ENCODE measurements around the gene UROD.
"Not testable (repeated sequence)": the region's sequence is repeated elsewhere in the genome, so short reads cannot be mapped to it uniquely, and the experiment has no call there.

The UROD gene

DNA sequence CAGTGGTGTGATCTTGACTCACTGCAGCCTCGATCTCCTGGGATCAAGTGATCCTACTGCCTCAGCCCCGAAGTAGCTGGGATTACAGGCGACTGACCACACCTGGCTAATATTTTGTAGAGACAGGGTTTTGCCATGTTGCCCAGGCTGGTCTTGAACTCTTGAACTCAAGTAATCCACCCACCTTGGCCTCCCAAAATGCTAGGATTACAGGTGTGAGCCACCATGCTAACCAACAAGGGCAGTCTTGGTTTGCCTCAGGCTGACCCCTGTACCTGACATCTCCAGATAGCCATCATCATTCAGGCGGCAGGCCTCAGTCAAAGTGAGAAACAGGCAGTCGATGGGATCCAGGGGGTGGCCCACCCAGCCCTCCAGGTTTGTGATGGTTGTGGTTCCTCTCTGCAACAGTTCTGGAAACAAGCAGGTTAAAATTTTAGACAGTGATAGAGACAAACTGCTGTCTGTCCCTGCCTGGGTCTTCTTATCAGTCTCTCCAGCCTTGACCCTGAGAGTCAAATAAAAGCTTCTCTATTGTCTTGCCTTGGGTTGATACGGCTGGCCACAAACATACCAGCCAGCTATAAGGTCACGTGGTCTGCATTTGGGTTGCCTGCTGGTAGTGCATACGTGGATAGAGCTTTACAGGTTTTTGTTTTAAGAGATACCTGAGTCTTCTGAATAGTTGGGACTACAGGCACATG lies 26.8 kb downstream of the UROD start:
- no peak for DNase-seq (ENCODE audit: low read depth, low spot score)

GRCh38 chr1:45040297-45040696 lies 28.2 kb downstream of the UROD start:
- no peak for DNase-seq (ENCODE audit: low read depth, low spot score)

- no peak for DNase-seq (ENCODE audit: low read depth, low spot score)
Measured at GRCh38 chr1:45043094-45043493, 31.0 kb downstream of the UROD start.

GRCh38 chr1:45044916-45045315 lies 32.9 kb downstream of the UROD start:
- DNase-seq (ENCODE audit: low read depth, low spot score) = no peak

DNA sequence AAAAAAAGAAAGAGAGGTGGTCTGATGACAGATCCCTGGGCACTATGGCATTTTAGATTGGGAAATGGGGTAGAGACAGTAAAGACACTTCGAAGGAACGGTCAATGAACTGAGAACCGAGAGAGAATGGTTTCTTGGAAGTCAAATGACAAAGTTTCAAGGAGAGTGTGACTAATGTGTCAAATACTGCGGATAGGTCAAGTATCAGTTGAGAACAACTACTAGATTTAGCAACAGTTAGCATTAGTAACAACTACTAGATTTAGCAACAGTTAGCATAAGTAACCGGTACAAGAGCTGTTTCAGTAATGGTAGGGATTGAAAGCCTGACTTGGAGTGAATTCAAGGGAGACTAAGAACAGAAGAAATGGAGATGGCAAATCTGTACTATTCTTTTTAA lies 35.0 kb downstream of the UROD start:
- no peak for DNase-seq (ENCODE audit: low read depth, low spot score)

GRCh38 chr1:45051005-45051772 lies 39.1 kb downstream of the UROD start:
- no peak for DNase-seq (ENCODE audit: low read depth, low spot score)

GRCh38 chr1:45057542-45057941 lies 45.5 kb downstream of the UROD start:
- no peak for DNase-seq (ENCODE audit: low read depth, low spot score)

DNA sequence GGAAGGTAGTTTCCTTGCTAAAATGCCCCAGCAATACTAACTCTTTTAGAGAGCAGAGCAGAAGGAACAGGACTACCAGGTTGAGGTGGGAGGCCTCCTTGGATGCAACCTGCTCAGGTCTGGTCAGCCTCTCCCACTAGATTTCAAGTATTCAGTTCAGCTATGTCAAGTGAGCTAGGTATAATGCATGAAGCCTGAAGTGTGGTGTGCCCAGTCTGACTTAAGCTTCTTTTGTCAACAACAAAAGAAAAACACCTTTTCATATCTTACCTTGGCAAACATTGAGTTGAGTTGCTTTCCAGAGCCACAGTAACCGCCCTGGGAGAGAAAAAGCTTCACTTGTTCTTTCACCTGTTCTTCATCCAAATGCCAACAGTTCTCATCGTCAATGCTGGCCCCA lies 47.8 kb downstream of the UROD start:
- DNase-seq (ENCODE audit: low read depth, low spot score) = no peak

DNA sequence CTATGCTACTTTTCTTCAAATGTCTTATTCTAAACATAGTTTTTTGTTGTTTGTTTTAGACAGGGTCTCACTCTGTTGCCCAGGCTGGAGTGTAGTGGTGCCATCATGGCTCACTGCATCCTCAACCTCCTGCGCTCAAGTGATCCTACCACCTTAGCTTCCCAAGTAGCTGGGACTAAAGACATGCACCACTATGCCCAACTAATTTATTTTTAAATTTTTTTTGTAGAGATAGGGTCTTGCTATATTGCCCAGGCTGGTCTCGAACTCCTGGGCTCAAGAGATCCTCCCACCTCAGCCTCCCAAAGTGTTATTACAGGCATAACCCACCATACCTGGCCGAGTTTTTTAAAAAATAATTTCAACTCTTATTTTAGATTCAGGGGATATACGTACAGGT lies 50.4 kb downstream of the UROD start:
- not testable (repeated sequence) for DNase-seq (ENCODE audit: low read depth, low spot score)

DNA sequence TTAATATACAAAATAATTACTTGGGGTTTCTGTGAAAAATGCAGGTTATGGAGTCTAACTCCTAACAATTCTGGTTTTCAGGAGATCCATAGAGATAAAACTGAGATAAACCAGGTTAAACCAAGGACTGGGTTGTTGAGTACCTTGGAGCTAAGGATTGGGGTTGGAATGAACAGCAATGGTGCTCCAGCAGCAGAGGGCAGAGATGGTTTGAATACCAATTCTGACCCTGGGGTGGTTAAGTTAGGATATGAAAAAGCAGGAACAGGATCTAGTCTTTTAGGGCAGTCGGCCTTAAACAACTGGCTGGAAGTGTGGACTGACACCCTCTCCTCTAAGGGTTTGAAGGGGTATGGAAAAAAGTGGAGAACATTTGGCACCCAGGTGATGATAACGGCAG lies 53.0 kb downstream of the UROD start:
- DNase-seq (ENCODE audit: low read depth, low spot score) = no peak

Data from iPS DF 19.7 (cell line).